B cell (primary cell): Measurements from ENCODE around the gene NCBP3.

Experiments used
- EZH2 ChIP-seq: IDR thresholded peaks from 2 replicates; pipeline ENCODE4 v1.6.1; 2012; ENCODE audit warnings: borderline replicate concordance, low read depth, mild to moderate bottlenecking, moderate library complexity, low read length; ENCODE audit not compliant: insufficient read depth, poor library complexity, severe bottlenecking
- TF ChIP-seq, protein P1 (sequence below): fragments of 200-600 bp; IDR thresholded peaks from one replicate; pipeline ENCODE4 v1.8.0; 2022; ENCODE audit warnings: antibody characterized with exemption, mild to moderate bottlenecking

GRCh38 chr17:3845291-3845620 lies 790 bp downstream of the NCBP3 start:
- TF ChIP-seq, protein P1, sequence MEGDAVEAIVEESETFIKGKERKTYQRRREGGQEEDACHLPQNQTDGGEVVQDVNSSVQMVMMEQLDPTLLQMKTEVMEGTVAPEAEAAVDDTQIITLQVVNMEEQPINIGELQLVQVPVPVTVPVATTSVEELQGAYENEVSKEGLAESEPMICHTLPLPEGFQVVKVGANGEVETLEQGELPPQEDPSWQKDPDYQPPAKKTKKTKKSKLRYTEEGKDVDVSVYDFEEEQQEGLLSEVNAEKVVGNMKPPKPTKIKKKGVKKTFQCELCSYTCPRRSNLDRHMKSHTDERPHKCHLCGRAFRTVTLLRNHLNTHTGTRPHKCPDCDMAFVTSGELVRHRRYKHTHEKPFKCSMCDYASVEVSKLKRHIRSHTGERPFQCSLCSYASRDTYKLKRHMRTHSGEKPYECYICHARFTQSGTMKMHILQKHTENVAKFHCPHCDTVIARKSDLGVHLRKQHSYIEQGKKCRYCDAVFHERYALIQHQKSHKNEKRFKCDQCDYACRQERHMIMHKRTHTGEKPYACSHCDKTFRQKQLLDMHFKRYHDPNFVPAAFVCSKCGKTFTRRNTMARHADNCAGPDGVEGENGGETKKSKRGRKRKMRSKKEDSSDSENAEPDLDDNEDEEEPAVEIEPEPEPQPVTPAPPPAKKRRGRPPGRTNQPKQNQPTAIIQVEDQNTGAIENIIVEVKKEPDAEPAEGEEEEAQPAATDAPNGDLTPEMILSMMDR, result no peak
- TF ChIP-seq EZH2, result no peak
